Measurements from ENCODE around the gene PIGU. TPM values are rescaled to one million over a fixed set of nuclear protein-coding genes. Genes with fewer than 3 reads are reported as not detected.

The PIGU gene
- total RNA-seq, 1 donor from 2014 or later: 5.5 TPM

- DNase-seq (ENCODE audit: low read depth) (no peak), FAIRE-seq (no peak)
- no peak for TF ChIP-seq CTCF (IDR thresholded peaks at IDR 0.05; ENCODE audit: insufficient read depth, low read length, severe bottlenecking)
- peaks cover 3% of the 10 kb centered on the region for H3K36me3 ChIP-seq (ENCODE audit: control insufficient read depth, insufficient read depth, low read length)
- no peak overlapping the region for H3K4me3 ChIP-seq (ENCODE audit: low read depth, low read length)
- no peaks in the 10 kb centered on the region for H3K27me3 ChIP-seq (ENCODE audit: control insufficient read depth, insufficient read depth, low read length)
Measured at GRCh38 chr20:34586488-34587163, 90.3 kb downstream of the PIGU start.

GRCh38 chr20:34585019-34585418, 91.9 kb downstream of the PIGU start:
- no peak for DNase-seq (ENCODE audit: low read depth)

GRCh38 chr20:34583544-34583943, 93.3 kb downstream of the PIGU start:
- no peaks in the 10 kb centered on the region for H3K27me3 ChIP-seq (ENCODE audit: control insufficient read depth, insufficient read depth, low read length)
- no peak for TF ChIP-seq CTCF (IDR thresholded peaks at IDR 0.05; ENCODE audit: insufficient read depth, low read length, severe bottlenecking)
- no peak for FAIRE-seq
- no peak overlapping the region for H3K4me3 ChIP-seq (ENCODE audit: low read depth, low read length)
- no peak for DNase-seq (ENCODE audit: low read depth)
- H3K36me3 ChIP-seq (ENCODE audit: control insufficient read depth, insufficient read depth, low read length): peaks cover 3% of the 10 kb centered on the region

More at GRCh38 chr20:34585019-34585418, 91.9 kb downstream of the PIGU start:
- TF ChIP-seq CTCF (IDR thresholded peaks at IDR 0.05; ENCODE audit: insufficient read depth, low read length, severe bottlenecking): no peak
- FAIRE-seq: no peak
- Histone ChIP-seq H3K4me3 (ENCODE audit: low read depth, low read length) (no peak overlapping the region), H3K27me3 (ENCODE audit: control insufficient read depth, insufficient read depth, low read length) (no peaks in the 10 kb centered on the region), H3K36me3 (ENCODE audit: control insufficient read depth, insufficient read depth, low read length) (peaks cover 3% of the 10 kb centered on the region)

- no peak for TF ChIP-seq CTCF (IDR thresholded peaks at IDR 0.05; ENCODE audit: insufficient read depth, low read length, severe bottlenecking)
- DNase-seq (ENCODE audit: low read depth) (no peak), FAIRE-seq (peak; percentile 60)
- H3K27me3 ChIP-seq (ENCODE audit: control insufficient read depth, insufficient read depth, low read length): no peaks in the 10 kb centered on the region
- H3K4me3 ChIP-seq (ENCODE audit: low read depth, low read length): no peak overlapping the region
- H3K36me3 ChIP-seq (ENCODE audit: control insufficient read depth, insufficient read depth, low read length): peaks cover 3% of the 10 kb centered on the region
Measured at GRCh38 chr20:34582911-34583310, 94.0 kb downstream of the PIGU start.

GRCh38 chr20:34582221-34582620, 94.7 kb downstream of the PIGU start:
- peaks cover 3% of the 10 kb centered on the region for H3K36me3 ChIP-seq (ENCODE audit: control insufficient read depth, insufficient read depth, low read length)
- no peak for FAIRE-seq
- DNase-seq (ENCODE audit: low read depth): no peak
- H3K27me3 ChIP-seq (ENCODE audit: control insufficient read depth, insufficient read depth, low read length): no peaks in the 10 kb centered on the region
- TF ChIP-seq CTCF (IDR thresholded peaks at IDR 0.05; ENCODE audit: insufficient read depth, low read length, severe bottlenecking): no peak
- H3K4me3 ChIP-seq (ENCODE audit: low read depth, low read length): no peak overlapping the region
